GM23338 (cell line): ENCODE measurements around the gene STX5. TPM values are rescaled to one million over a fixed set of nuclear protein-coding genes. Genes with fewer than 3 reads are reported as not detected.

Source experiments
- ATAC-seq: fragments of 200-7000 bp; cut with Tn5 transposase; 3 replicates; pipeline ENCODE4 v1.9.1; 2020
- DNase-seq: peaks from one replicate; pipeline ENCODE4 v3.0.0-alpha.2; 2015; ENCODE audit warnings: low spot score
- H2AFZ ChIP-seq: fragments of 200-600 bp; sonication (generic); 2 replicates; pipeline ENCODE4 v1.8.0; 2016; ENCODE audit warnings: antibody characterized with exemption, mild to moderate bottlenecking, moderate library complexity
- H3F3A ChIP-seq: fragments of 200-600 bp; sonication (generic); replicated peaks from 2 replicates; pipeline ENCODE4 v1.8.0; 2017; ENCODE audit warnings: antibody characterized with exemption, mixed run types, low read depth
- H3K27ac ChIP-seq: fragments of 200-600 bp; sonication (generic); 2 replicates; pipeline ENCODE4 v1.6.1; 2016; ENCODE audit warnings: low read depth
- H3K27me3 ChIP-seq: fragments of 200-600 bp; sonication (generic); 2 replicates; pipeline ENCODE4 v1.8.0; 2016; ENCODE audit warnings: mild to moderate bottlenecking, mixed run types, moderate library complexity; ENCODE audit not compliant: insufficient read depth
- H3K36me3 ChIP-seq: fragments of 200-600 bp; sonication (generic); 2 replicates; pipeline ENCODE4 v1.8.0; 2016; ENCODE audit warnings: mild to moderate bottlenecking; ENCODE audit not compliant: insufficient read depth
- H3K4me1 ChIP-seq: fragments of 200-600 bp; sonication (generic); 2 replicates; pipeline ENCODE4 v1.8.0; 2016; ENCODE audit warnings: mild to moderate bottlenecking, moderate library complexity; ENCODE audit not compliant: insufficient read depth
- H3K4me2 ChIP-seq: fragments of 200-600 bp; sonication (generic); 2 replicates; pipeline ENCODE4 v1.7.1; 2017; ENCODE audit warnings: mixed run types
- H3K4me3 ChIP-seq: fragments of 200-600 bp; sonication (generic); 2 replicates; pipeline ENCODE4 v1.6.1; 2016; ENCODE audit warnings: mixed run types
- H3K79me2 ChIP-seq: fragments of 200-600 bp; sonication (generic); replicated peaks from 2 replicates; pipeline ENCODE4 v1.8.0; 2017; ENCODE audit warnings: mild to moderate bottlenecking; ENCODE audit not compliant: insufficient read depth
- H3K9me2 ChIP-seq: fragments of 200-600 bp; sonication (generic); 2 replicates; pipeline ENCODE4 v1.8.0; 2017; ENCODE audit not compliant: insufficient read depth
- H4K20me1 ChIP-seq: fragments of 200-600 bp; sonication (generic); replicated peaks from 2 replicates; pipeline ENCODE4 v1.8.0; 2017; ENCODE audit warnings: mild to moderate bottlenecking; ENCODE audit not compliant: insufficient read depth
- H3K27ac Mint-ChIP-seq: 2 replicates; pipeline ENCODE4 v1.8.0; 2020; ENCODE audit warnings: inconsistent platforms, mild to moderate bottlenecking, moderate library complexity, mixed read lengths
- H3K27me3 Mint-ChIP-seq: 3 replicates; pipeline ENCODE4 v1.8.0; 2022; ENCODE audit warnings: low read depth, mild to moderate bottlenecking, moderate library complexity, mixed read lengths, inconsistent platforms; ENCODE audit not compliant: insufficient read depth, poor library complexity
- H3K36me3 Mint-ChIP-seq: 3 replicates; pipeline ENCODE4 v1.8.0; 2021; ENCODE audit warnings: low read depth, mild to moderate bottlenecking, inconsistent platforms, moderate library complexity, mixed read lengths
- H3K4me1 Mint-ChIP-seq: 3 replicates; pipeline ENCODE4 v1.8.0; 2020; ENCODE audit warnings: mild to moderate bottlenecking, inconsistent platforms, mixed read lengths
- H3K4me3 Mint-ChIP-seq: 3 replicates; pipeline ENCODE4 v1.8.0; 2021; ENCODE audit warnings: moderate library complexity, mild to moderate bottlenecking, inconsistent platforms, mixed read lengths
- H3K9me3 Mint-ChIP-seq: 3 replicates; pipeline ENCODE4 v1.8.0; 2020; ENCODE audit warnings: moderate library complexity, mild to moderate bottlenecking, inconsistent platforms, mixed read lengths
- CREB1 ChIP-seq: fragments of 250-450 bp; sonication (Bioruptor Pico); IDR thresholded peaks from 2 replicates; pipeline ENCODE4 v1.5.0; 2020; ENCODE audit warnings: low read depth, mild to moderate bottlenecking, moderate library complexity
- EZH2 ChIP-seq: fragments of 200-600 bp; sonication (generic); IDR thresholded peaks from one replicate; pipeline ENCODE4 v1.8.0; 2017; ENCODE audit warnings: antibody characterized with exemption, mild to moderate bottlenecking, low read depth; ENCODE audit not compliant: unreplicated experiment
- EZH2phosphoT487 ChIP-seq: fragments of 200-600 bp; sonication (generic); IDR thresholded peaks from one replicate; pipeline ENCODE4 v1.8.1; 2018; ENCODE audit warnings: antibody characterized with exemption; ENCODE audit not compliant: unreplicated experiment
- JUNB ChIP-seq: IDR thresholded peaks from one replicate; pipeline ENCODE4 v1.6.1; 2016; ENCODE audit warnings: antibody characterized with exemption; ENCODE audit not compliant: unreplicated experiment
- NANOG ChIP-seq: IDR thresholded peaks from 2 replicates; pipeline ENCODE4 v1.6.1; 2016; ENCODE audit warnings: antibody characterized with exemption, borderline replicate concordance
- POLR2AphosphoS5 ChIP-seq: IDR thresholded peaks from 2 replicates; pipeline ENCODE4 v1.6.1; 2016; ENCODE audit warnings: antibody characterized with exemption, low read depth
- STAT1 ChIP-seq: IDR thresholded peaks from one replicate; pipeline ENCODE4 v1.6.1; 2016; ENCODE audit warnings: antibody characterized with exemption; ENCODE audit not compliant: unreplicated experiment
- ZNF114 ChIP-seq: fragments of 250-450 bp; sonication (Bioruptor Pico); IDR thresholded peaks from 2 replicates; pipeline ENCODE4 v1.5.0; 2020; ENCODE audit warnings: mild to moderate bottlenecking, moderate library complexity
- ZNF331 ChIP-seq: fragments of 250-450 bp; sonication (Bioruptor Pico); IDR thresholded peaks from 2 replicates; pipeline ENCODE4 v1.5.0; 2020; ENCODE audit warnings: low read depth, mild to moderate bottlenecking, moderate library complexity
- polyA plus RNA-seq: library from polyadenylated mRNA; unstranded; fragments of >200 nt; fragmentation: Nextera tagmentation; extraction: Ambion mirVana; gene quantifications from 2 replicates; pipeline ENCODE4 v1.2.1, GENCODE V29; 2016
- total RNA-seq: library from RNA; depleted of rRNA; stranded (reverse); fragments of >200 nt; shearing (Covaris generic); gene quantifications from 2 replicates; pipeline ENCODE4 v1.2.3, GENCODE V29; 2014
- TF ChIP-seq, protein P1 (sequence below): IDR thresholded peaks from one replicate; pipeline ENCODE4 v1.6.1; 2018; ENCODE audit warnings: antibody characterized with exemption; ENCODE audit not compliant: unreplicated experiment
- TF ChIP-seq, protein P2 (sequence below): fragments of 250-450 bp; sonication (Bioruptor Pico); IDR thresholded peaks from 2 replicates; pipeline ENCODE4 v1.5.0; 2020; ENCODE audit warnings: mild to moderate bottlenecking, moderate library complexity
- TF ChIP-seq, protein P3 (sequence below): IDR thresholded peaks from 2 replicates; pipeline ENCODE4 v1.6.1; 2016; ENCODE audit warnings: antibody characterized with exemption
- TF ChIP-seq, protein P4 (sequence below), 2 experiments: fragments of 200-600 bp in 1 of 2; sonication (generic) in 1 of 2; conservative IDR thresholded peaks; 2 replicates each; pipeline versions ENCODE4 v1.5.1 to v1.6.1; 2016 to 2017; ENCODE audit warnings: antibody characterized with exemption in 2 of 2, low read depth in 2 of 2, mild to moderate bottlenecking in 2 of 2, moderate library complexity in 1 of 2

The STX5 gene
- total and polyA plus RNA-seq, 2 experiments from 2014 or later: 7.7 to 22.2 TPM

DNA sequence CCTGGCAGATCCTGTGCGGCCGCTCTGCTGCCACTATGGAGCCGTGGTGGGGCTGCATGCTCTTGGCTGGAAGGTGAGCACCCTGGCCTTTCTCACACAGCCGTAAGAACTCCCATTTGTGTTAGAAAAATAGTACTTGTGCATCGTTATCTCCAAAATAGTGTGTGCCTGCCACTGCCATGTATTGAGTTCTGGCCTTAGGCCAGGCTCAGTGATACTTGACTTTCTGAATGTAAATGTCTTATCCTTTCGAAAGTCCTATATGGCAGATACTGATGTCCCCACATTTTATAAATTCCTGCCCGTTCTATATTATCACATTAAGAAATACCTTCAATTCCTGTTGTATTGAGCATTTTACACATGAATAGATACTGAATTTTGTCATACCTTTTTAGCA, 49.1 kb downstream of the STX5 start:
- H3K27ac ChIP-seq: no peak overlapping the region
- no peak overlapping the region for H2AFZ ChIP-seq
- peaks cover 2% of the 10 kb centered on the region; the same call in 1 of the 2 replicates for H3K79me2 ChIP-seq
- ATAC-seq: no peak
- H3F3A ChIP-seq: peaks cover 13% of the 10 kb centered on the region
- no peak overlapping the region for H3K4me2 ChIP-seq
- Mint-ChIP-seq H3K4me1 (peaks cover 3% of the 10 kb centered on the region; the same call in 1 of the 3 replicates), H3K27me3 (peaks cover 9% of the 10 kb centered on the region), H3K9me3 (no peaks in the 10 kb centered on the region), H3K4me3 (no peak overlapping the region), H3K36me3 (peaks cover 61% of the 10 kb centered on the region), H3K27ac (no peak overlapping the region)
- no peak for TF ChIP-seq POLR2AphosphoS5
- TF ChIP-seq EZH2: no peak
- TF ChIP-seq ZNF114: no peak
- TF ChIP-seq, protein P1, sequence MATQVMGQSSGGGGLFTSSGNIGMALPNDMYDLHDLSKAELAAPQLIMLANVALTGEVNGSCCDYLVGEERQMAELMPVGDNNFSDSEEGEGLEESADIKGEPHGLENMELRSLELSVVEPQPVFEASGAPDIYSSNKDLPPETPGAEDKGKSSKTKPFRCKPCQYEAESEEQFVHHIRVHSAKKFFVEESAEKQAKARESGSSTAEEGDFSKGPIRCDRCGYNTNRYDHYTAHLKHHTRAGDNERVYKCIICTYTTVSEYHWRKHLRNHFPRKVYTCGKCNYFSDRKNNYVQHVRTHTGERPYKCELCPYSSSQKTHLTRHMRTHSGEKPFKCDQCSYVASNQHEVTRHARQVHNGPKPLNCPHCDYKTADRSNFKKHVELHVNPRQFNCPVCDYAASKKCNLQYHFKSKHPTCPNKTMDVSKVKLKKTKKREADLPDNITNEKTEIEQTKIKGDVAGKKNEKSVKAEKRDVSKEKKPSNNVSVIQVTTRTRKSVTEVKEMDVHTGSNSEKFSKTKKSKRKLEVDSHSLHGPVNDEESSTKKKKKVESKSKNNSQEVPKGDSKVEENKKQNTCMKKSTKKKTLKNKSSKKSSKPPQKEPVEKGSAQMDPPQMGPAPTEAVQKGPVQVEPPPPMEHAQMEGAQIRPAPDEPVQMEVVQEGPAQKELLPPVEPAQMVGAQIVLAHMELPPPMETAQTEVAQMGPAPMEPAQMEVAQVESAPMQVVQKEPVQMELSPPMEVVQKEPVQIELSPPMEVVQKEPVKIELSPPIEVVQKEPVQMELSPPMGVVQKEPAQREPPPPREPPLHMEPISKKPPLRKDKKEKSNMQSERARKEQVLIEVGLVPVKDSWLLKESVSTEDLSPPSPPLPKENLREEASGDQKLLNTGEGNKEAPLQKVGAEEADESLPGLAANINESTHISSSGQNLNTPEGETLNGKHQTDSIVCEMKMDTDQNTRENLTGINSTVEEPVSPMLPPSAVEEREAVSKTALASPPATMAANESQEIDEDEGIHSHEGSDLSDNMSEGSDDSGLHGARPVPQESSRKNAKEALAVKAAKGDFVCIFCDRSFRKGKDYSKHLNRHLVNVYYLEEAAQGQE: no peak
- TF ChIP-seq ZNF331 (CRISPR knock-in tag): no peak
- TF ChIP-seq STAT1: no peak
- TF ChIP-seq, protein P2, sequence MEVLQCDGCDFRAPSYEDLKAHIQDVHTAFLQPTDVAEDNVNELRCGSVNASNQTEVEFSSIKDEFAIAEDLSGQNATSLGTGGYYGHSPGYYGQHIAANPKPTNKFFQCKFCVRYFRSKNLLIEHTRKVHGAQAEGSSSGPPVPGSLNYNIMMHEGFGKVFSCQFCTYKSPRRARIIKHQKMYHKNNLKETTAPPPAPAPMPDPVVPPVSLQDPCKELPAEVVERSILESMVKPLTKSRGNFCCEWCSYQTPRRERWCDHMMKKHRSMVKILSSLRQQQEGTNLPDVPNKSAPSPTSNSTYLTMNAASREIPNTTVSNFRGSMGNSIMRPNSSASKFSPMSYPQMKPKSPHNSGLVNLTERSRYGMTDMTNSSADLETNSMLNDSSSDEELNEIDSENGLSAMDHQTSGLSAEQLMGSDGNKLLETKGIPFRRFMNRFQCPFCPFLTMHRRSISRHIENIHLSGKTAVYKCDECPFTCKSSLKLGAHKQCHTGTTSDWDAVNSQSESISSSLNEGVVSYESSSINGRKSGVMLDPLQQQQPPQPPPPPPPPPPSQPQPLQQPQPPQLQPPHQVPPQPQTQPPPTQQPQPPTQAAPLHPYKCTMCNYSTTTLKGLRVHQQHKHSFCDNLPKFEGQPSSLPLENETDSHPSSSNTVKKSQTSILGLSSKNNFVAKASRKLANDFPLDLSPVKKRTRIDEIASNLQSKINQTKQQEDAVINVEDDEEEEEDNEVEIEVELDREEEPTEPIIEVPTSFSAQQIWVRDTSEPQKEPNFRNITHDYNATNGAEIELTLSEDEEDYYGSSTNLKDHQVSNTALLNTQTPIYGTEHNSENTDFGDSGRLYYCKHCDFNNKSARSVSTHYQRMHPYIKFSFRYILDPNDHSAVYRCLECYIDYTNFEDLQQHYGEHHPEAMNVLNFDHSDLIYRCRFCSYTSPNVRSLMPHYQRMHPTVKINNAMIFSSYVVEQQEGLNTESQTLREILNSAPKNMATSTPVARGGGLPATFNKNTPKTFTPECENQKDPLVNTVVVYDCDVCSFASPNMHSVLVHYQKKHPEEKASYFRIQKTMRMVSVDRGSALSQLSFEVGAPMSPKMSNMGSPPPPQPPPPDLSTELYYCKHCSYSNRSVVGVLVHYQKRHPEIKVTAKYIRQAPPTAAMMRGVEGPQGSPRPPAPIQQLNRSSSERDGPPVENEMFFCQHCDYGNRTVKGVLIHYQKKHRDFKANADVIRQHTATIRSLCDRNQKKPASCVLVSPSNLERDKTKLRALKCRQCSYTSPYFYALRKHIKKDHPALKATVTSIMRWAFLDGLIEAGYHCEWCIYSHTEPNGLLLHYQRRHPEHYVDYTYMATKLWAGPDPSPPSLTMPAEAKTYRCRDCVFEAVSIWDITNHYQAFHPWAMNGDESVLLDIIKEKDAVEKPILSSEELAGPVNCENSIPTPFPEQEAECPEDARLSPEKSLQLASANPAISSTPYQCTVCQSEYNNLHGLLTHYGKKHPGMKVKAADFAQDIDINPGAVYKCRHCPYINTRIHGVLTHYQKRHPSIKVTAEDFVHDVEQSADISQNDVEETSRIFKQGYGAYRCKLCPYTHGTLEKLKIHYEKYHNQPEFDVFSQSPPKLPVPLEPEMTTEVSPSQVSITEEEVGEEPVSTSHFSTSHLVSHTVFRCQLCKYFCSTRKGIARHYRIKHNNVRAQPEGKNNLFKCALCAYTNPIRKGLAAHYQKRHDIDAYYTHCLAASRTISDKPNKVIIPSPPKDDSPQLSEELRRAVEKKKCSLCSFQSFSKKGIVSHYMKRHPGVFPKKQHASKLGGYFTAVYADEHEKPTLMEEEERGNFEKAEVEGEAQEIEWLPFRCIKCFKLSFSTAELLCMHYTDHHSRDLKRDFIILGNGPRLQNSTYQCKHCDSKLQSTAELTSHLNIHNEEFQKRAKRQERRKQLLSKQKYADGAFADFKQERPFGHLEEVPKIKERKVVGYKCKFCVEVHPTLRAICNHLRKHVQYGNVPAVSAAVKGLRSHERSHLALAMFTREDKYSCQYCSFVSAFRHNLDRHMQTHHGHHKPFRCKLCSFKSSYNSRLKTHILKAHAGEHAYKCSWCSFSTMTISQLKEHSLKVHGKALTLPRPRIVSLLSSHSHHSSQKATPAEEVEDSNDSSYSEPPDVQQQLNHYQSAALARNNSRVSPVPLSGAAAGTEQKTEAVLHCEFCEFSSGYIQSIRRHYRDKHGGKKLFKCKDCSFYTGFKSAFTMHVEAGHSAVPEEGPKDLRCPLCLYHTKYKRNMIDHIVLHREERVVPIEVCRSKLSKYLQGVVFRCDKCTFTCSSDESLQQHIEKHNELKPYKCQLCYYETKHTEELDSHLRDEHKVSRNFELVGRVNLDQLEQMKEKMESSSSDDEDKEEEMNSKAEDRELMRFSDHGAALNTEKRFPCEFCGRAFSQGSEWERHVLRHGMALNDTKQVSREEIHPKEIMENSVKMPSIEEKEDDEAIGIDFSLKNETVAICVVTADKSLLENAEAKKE (CRISPR knock-in tag): no peak
- TF ChIP-seq, protein P3, sequence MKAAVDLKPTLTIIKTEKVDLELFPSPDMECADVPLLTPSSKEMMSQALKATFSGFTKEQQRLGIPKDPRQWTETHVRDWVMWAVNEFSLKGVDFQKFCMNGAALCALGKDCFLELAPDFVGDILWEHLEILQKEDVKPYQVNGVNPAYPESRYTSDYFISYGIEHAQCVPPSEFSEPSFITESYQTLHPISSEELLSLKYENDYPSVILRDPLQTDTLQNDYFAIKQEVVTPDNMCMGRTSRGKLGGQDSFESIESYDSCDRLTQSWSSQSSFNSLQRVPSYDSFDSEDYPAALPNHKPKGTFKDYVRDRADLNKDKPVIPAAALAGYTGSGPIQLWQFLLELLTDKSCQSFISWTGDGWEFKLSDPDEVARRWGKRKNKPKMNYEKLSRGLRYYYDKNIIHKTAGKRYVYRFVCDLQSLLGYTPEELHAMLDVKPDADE: no peak
- no peak for TF ChIP-seq CREB1 (CRISPR knock-in tag)
- no peak for TF ChIP-seq NANOG
- TF ChIP-seq JUNB: no peak
- TF ChIP-seq, protein P4, sequence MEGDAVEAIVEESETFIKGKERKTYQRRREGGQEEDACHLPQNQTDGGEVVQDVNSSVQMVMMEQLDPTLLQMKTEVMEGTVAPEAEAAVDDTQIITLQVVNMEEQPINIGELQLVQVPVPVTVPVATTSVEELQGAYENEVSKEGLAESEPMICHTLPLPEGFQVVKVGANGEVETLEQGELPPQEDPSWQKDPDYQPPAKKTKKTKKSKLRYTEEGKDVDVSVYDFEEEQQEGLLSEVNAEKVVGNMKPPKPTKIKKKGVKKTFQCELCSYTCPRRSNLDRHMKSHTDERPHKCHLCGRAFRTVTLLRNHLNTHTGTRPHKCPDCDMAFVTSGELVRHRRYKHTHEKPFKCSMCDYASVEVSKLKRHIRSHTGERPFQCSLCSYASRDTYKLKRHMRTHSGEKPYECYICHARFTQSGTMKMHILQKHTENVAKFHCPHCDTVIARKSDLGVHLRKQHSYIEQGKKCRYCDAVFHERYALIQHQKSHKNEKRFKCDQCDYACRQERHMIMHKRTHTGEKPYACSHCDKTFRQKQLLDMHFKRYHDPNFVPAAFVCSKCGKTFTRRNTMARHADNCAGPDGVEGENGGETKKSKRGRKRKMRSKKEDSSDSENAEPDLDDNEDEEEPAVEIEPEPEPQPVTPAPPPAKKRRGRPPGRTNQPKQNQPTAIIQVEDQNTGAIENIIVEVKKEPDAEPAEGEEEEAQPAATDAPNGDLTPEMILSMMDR (conservative IDR thresholded peaks at IDR 0.05; ENCODE audit: low read depth in 2 of 2): no peak
- no peak for TF ChIP-seq EZH2phosphoT487
- H3K36me3 ChIP-seq: peaks cover 3% of the 10 kb centered on the region; the same call in 1 of the 2 replicates
- no peak overlapping the region for H3K4me3 ChIP-seq
- no peaks in the 10 kb centered on the region for H3K4me1 ChIP-seq
- H4K20me1 ChIP-seq: no peaks in the 10 kb centered on the region
- H3K27me3 ChIP-seq: no peaks in the 10 kb centered on the region
- no peaks in the 10 kb centered on the region for H3K9me2 ChIP-seq
- DNase-seq: no peak
